Measurements from ENCODE around the gene SCFD2.

Gene SCFD2

DNA sequence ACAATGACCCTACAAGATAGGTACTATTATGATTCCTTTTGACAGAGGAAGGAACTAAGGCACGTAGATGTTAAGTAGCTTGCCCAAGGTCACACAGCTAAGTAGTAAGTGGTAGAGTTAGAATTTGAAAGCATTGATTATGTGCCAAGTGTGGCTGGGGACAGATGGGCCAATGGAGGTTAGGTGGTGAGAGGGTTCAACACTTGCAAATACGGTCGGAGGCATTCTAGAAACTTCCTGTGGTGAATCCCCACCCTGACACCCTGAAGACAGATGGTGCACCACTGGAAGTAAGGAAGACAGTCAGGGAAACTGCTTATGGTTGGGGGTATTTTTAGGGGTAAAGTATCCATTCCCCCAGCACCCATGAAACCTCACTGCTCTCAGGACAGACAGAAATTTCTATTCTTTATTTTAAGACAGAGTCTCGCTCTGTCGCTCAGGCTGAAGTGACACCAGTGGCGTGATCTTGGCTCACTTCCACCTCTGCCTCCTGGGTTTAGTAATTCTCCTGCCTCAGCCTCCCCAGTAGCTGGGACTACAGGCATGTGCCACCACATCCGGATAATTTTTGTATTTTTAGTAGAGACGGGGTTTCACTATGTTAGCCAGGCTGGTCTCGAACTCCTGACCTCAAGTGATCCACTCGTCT lies 361.2 kb downstream of the SCFD2 start:
- H3K9me3 ChIP-seq (ENCODE audit: insufficient read depth, low read length, severe bottlenecking), result no peaks in the 10 kb centered on the region
- ATAC-seq (ENCODE audit: insufficient read depth, low read depth) (no peak), DNase-seq (no peak)
- H3K27me3 ChIP-seq (ENCODE audit: insufficient read depth, low read length, poor library complexity), result no peaks in the 10 kb centered on the region
- no peak overlapping the region for H3K4me3 ChIP-seq (ENCODE audit: low read depth in 1 of 2, low read length in 2 of 2)
- no peak overlapping the region for H3K27ac ChIP-seq (ENCODE audit: low read length)
- H3K79me2 ChIP-seq (ENCODE audit: insufficient read depth, low read length), result no peaks in the 10 kb centered on the region
- H3K9ac ChIP-seq (ENCODE audit: low read depth, low read length), result no peak overlapping the region
- TF ChIP-seq EZH2 (IDR thresholded peaks at IDR 0.05; ENCODE audit: borderline replicate concordance, low read depth, low read length, severe bottlenecking), result no peak
- TF ChIP-seq, protein P1, sequence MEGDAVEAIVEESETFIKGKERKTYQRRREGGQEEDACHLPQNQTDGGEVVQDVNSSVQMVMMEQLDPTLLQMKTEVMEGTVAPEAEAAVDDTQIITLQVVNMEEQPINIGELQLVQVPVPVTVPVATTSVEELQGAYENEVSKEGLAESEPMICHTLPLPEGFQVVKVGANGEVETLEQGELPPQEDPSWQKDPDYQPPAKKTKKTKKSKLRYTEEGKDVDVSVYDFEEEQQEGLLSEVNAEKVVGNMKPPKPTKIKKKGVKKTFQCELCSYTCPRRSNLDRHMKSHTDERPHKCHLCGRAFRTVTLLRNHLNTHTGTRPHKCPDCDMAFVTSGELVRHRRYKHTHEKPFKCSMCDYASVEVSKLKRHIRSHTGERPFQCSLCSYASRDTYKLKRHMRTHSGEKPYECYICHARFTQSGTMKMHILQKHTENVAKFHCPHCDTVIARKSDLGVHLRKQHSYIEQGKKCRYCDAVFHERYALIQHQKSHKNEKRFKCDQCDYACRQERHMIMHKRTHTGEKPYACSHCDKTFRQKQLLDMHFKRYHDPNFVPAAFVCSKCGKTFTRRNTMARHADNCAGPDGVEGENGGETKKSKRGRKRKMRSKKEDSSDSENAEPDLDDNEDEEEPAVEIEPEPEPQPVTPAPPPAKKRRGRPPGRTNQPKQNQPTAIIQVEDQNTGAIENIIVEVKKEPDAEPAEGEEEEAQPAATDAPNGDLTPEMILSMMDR (IDR thresholded peaks at IDR 0.05; ENCODE audit: borderline replicate concordance, extremely low read depth, low read length, poor library complexity, severe bottlenecking), result no peak
- no peaks in the 10 kb centered on the region for H4K20me1 ChIP-seq (ENCODE audit: insufficient read depth, low read length)
- H3K4me1 ChIP-seq (ENCODE audit: insufficient read depth, low read length), result no peaks in the 10 kb centered on the region
- H3K36me3 ChIP-seq (ENCODE audit: insufficient read depth, low read length), result no peaks in the 10 kb centered on the region
- H2AFZ ChIP-seq (ENCODE audit: low read depth, low read length), result no peak overlapping the region
- no peak overlapping the region for H3K4me2 ChIP-seq (ENCODE audit: insufficient read depth, low read length)

- Histone ChIP-seq H3K79me2 (ENCODE audit: insufficient read depth, low read length) (no peaks in the 10 kb centered on the region), H3K4me3 (ENCODE audit: low read depth in 1 of 2, low read length in 2 of 2) (no peak overlapping the region), H2AFZ (ENCODE audit: low read depth, low read length) (no peak overlapping the region), H3K9ac (ENCODE audit: low read depth, low read length) (no peak overlapping the region), H3K4me2 (ENCODE audit: insufficient read depth, low read length) (no peak overlapping the region), H4K20me1 (ENCODE audit: insufficient read depth, low read length) (no peaks in the 10 kb centered on the region), H3K36me3 (ENCODE audit: insufficient read depth, low read length) (no peaks in the 10 kb centered on the region), H3K27ac (ENCODE audit: low read length) (no peak overlapping the region), H3K9me3 (ENCODE audit: insufficient read depth, low read length, severe bottlenecking) (no peaks in the 10 kb centered on the region), H3K27me3 (ENCODE audit: insufficient read depth, low read length, poor library complexity) (no peaks in the 10 kb centered on the region), H3K4me1 (ENCODE audit: insufficient read depth, low read length) (no peaks in the 10 kb centered on the region)
- ATAC-seq (ENCODE audit: insufficient read depth, low read depth), result no peak
- no peak for TF ChIP-seq EZH2 (IDR thresholded peaks at IDR 0.05; ENCODE audit: borderline replicate concordance, low read depth, low read length, severe bottlenecking)
- TF ChIP-seq, protein P1 (IDR thresholded peaks at IDR 0.05; ENCODE audit: borderline replicate concordance, extremely low read depth, low read length, poor library complexity, severe bottlenecking), result no peak
- no peak for DNase-seq
Measured at GRCh38 chr4:53003959-53004358, 361.9 kb downstream of the SCFD2 start.

DNA sequence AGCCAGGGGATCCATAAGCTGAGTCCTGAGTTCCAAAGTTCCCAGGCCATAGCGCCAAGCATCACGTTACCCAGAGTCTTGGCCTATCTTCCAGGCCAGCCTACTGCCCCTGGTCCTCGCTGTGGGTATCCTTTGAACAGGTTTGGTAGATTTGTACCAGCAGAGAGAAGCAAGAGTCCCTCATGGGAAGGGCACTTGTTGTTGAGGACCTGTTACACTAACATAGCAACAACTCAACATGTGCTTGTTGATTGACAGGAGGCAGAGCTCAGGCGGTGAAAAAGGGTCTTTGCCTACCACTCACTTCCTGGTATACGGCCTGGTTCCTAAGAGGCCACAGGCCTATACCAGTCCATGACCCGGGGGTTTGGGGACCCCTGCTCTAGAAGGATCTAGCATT lies 365.3 kb downstream of the SCFD2 start:
- H3K79me2 ChIP-seq (ENCODE audit: insufficient read depth, low read length), result no peaks in the 10 kb centered on the region
- no peak overlapping the region for H3K4me3 ChIP-seq (ENCODE audit: low read depth in 1 of 2, low read length in 2 of 2)
- no peaks in the 10 kb centered on the region for H3K9me3 ChIP-seq (ENCODE audit: insufficient read depth, low read length, severe bottlenecking)
- DNase-seq (no peak), ATAC-seq (ENCODE audit: insufficient read depth, low read depth) (no peak)
- no peaks in the 10 kb centered on the region for H3K36me3 ChIP-seq (ENCODE audit: insufficient read depth, low read length)
- H3K27ac ChIP-seq (ENCODE audit: low read length), result no peak overlapping the region
- H4K20me1 ChIP-seq (ENCODE audit: insufficient read depth, low read length), result no peaks in the 10 kb centered on the region
- H2AFZ ChIP-seq (ENCODE audit: low read depth, low read length), result no peak overlapping the region
- H3K9ac ChIP-seq (ENCODE audit: low read depth, low read length), result no peak overlapping the region
- no peaks in the 10 kb centered on the region for H3K27me3 ChIP-seq (ENCODE audit: insufficient read depth, low read length, poor library complexity)
- no peaks in the 10 kb centered on the region for H3K4me1 ChIP-seq (ENCODE audit: insufficient read depth, low read length)
- TF ChIP-seq, protein P1 (IDR thresholded peaks at IDR 0.05; ENCODE audit: borderline replicate concordance, extremely low read depth, low read length, poor library complexity, severe bottlenecking), result no peak
- TF ChIP-seq EZH2 (IDR thresholded peaks at IDR 0.05; ENCODE audit: borderline replicate concordance, low read depth, low read length, severe bottlenecking), result no peak
- no peak overlapping the region for H3K4me2 ChIP-seq (ENCODE audit: insufficient read depth, low read length)

Data from DND-41 (cell line).